Measurements from ENCODE around the gene GRB14. TPM values are rescaled to one million over a fixed set of nuclear protein-coding genes. Genes with fewer than 3 reads are reported as not detected.
"Not testable (repeated sequence)": the region's sequence is repeated elsewhere in the genome, so short reads cannot be mapped to it uniquely, and the experiment has no call there.

The GRB14 gene
- 1.2 and 3.2 TPM in 2 replicates for total RNA-seq

DNA sequence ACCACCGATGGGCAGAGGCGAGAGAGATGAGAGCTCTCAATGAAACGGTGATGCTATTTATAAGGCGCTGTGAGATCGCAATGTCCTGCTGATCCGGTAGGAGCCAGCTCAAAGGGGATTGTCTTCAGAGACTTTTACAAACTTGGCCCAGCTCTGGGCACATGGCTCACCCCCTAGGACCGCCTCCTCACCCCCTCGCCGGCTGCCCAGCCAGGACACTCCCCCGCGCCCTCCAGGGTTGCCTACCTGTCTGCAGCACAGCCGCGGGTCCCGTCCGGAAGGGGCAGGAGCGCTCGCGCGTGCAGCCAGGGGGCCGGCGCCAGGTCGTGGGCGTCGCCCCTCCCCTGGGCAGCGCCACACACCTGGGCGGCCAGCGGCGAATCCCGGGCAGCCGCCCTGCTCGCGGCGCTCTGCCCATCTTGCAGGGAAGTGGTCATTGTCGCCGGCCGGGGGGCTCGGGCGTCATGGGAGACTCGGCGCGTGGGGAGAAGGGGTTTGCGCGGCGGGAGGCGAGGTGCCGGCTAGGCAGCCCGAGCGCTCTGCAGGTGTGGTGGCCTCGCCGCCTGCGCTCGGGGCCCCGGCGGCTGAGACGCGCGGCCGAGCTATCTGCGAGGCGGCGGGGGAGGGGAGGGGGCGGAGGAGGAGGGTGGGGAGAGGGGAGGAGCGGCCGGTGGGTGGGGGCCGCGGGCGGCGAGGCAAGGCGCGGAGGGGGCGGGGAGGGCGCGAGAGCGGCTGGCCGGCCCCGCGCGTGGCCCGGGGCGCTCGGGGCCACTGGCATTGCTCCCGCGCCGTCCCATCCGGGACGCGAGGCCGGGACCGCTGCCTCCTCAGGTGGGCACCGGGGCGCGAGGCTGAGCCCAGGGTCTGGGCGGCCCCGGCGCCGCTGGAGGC is at the start of gene GRB14:
GRB14 (minus strand) TSS at position 610 of the 891 bp plus-strand sequence; CDS start at position 437, 173 bp downstream.
- no peak for DNase-seq (ENCODE audit: extremely low read depth, low read depth, low spot score)

GRCh38 chr2:164669291-164669690 is 48.0 kb upstream of the GRB14 start:
- DNase-seq (ENCODE audit: extremely low read depth, low read depth, low spot score), result no peak

GRCh38 chr2:164667566-164667965 is 46.3 kb upstream of the GRB14 start:
- DNase-seq (ENCODE audit: extremely low read depth, low read depth, low spot score), result no peak

DNA sequence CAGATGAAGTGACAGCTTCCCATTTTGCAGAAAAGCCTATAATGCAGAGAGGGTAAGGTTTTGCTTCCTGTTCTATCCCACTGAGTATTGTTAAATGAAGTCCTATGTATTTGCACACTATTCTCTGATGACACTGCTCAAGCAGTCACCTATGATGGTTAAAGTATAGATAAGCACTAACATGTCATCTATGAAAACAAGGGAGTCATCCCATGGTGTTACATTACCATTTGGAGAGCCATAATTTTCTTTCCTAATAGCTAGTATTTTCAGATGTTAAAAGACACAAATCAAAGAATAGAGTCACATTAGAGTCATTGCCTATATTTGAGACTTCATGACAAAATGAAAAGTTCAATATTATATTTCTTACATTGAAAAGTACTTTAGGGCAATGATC is 42.8 kb upstream of the GRB14 start:
- DNase-seq (ENCODE audit: extremely low read depth, low read depth, low spot score), result no peak

GRCh38 chr2:164662868-164663631 is 41.8 kb upstream of the GRB14 start:
- DNase-seq (ENCODE audit: extremely low read depth, low read depth, low spot score), result no peak

- no peak for DNase-seq (ENCODE audit: extremely low read depth, low read depth, low spot score)
Observed at GRCh38 chr2:164662066-164662465, 40.8 kb upstream of the GRB14 start.

DNA sequence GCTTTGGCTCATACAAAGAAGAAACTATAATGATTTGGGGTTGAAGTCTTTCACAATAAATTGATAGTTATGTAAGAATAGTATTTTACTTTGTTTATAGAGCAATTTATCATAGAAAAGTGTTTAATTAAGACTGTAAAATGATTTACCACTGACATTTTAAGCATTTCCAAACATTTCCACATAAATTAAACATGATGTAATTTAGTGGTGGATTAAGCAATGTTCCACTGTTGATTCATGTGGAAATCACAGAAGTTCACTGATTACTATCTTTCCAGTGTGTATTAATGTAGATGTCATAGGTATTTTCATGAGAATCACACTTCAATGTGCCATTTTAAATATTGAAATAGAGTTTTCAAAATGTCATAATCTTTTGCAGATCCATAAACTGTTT is 40.1 kb upstream of the GRB14 start:
- no peak for DNase-seq (ENCODE audit: extremely low read depth, low read depth, low spot score)

- DNase-seq (ENCODE audit: extremely low read depth, low read depth, low spot score), result no peak
Observed at GRCh38 chr2:164657129-164657528, 35.8 kb upstream of the GRB14 start.

- no peak for DNase-seq (ENCODE audit: extremely low read depth, low read depth, low spot score)
Observed at GRCh38 chr2:164655750-164656149, 34.5 kb upstream of the GRB14 start.

- no peak for DNase-seq (ENCODE audit: extremely low read depth, low read depth, low spot score)
Observed at GRCh38 chr2:164655336-164655735, 34.1 kb upstream of the GRB14 start.

GRCh38 chr2:164651361-164651760 is 30.1 kb upstream of the GRB14 start:
- no peak for DNase-seq (ENCODE audit: extremely low read depth, low read depth, low spot score)

- no peak for DNase-seq (ENCODE audit: extremely low read depth, low read depth, low spot score)
Observed at GRCh38 chr2:164644036-164644700, 22.9 kb upstream of the GRB14 start.

GRCh38 chr2:164642946-164643555 is 21.8 kb upstream of the GRB14 start:
- DNase-seq (ENCODE audit: extremely low read depth, low read depth, low spot score), result no peak

GRCh38 chr2:164642268-164642667 is 21.0 kb upstream of the GRB14 start:
- DNase-seq (ENCODE audit: extremely low read depth, low read depth, low spot score), result no peak

DNA sequence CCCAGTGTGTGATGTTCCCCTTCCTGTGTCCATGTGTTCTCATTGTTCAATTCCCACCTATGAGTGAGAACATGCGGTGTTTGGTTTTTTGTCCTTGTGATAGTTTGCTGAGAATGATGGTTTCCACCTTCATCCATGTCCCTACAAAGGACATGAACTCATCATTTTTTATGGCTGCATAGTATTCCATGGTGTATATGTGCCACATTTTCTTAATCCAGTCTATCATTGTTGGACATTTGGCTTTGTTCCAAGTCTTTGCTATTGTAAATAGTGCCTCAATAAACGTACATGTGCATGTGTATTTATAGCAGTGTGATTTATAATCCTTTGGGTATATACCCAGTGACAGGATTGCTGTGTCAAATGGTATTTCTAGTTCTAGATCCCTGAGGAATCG is 7.0 kb upstream of the GRB14 start:
- not testable (repeated sequence) for DNase-seq (ENCODE audit: extremely low read depth, low read depth, low spot score)

GRCh38 chr2:164625378-164625971 is 4.2 kb upstream of the GRB14 start:
- no peak for DNase-seq (ENCODE audit: extremely low read depth, low read depth, low spot score)

- DNase-seq (ENCODE audit: extremely low read depth, low read depth, low spot score), result no peak
Observed at GRCh38 chr2:164624316-164624715, 3.0 kb upstream of the GRB14 start.

DNA sequence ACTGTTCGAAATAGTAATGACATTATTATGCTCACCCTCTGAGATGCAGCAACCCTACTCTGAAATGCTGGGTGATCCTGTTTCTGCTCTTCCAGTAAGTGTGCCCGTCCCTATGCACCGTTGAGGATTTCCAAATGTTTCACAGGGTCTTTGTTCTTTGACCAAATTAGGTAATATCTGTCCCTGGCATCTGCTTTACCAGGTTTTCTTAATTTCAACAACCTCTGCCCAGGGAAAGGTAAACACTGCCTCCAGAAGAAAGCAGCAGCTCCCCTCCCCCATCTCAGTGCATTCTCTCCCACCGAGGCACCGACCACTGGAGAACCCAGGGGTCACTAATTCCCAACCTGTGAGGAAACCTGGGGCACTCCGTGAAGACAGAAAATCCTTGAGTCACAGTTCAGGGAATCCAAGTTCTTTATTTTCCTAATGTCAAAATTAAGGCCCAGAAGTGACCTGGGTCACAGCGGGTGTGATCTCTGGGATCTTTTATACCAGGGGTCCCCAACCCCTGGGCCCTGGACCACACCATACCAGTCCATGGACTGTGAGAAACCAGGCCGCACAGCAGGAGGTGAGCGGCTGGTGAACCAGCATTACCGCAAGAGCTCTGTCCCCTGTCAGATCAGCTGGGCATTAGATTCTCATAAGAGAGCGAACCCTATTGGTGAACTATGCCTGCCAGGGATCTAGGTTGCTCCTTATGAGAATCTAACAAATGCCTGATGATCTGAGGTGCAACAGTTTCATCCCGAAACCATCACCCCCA is 1.2 kb upstream of the GRB14 start:
- DNase-seq (ENCODE audit: extremely low read depth, low read depth, low spot score), result no peak

- no peak for DNase-seq (ENCODE audit: extremely low read depth, low read depth, low spot score)
Observed at GRCh38 chr2:164621764-164622105, 453 bp upstream of the GRB14 start.

DNA sequence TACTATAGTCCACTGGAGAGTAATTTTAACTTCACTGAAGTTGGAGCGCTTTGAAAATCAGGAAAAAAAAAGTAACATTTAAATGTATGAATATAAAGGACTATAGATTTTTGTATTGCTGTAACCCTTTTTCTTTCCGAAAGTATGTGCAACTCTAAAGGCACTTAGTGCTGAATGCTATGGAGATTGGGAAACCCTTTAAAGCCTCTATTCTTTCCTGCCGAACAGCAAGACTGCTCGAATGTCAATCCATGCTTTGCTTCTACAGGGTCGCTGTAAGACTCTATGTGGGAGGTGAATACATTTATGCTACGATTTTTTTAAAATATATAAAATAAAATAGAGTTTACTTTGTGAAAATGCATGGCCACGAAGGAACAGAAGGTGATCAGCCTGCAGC is 825 bp downstream of the GRB14 start:
- no peak for DNase-seq (ENCODE audit: extremely low read depth, low read depth, low spot score)

Data from glomerular endothelial cell (primary cell).